ENCODE data around the gene PACSIN2. TPM values are rescaled to one million over a fixed set of nuclear protein-coding genes. Genes with fewer than 3 reads are reported as not detected.

The PACSIN2 gene
- total RNA-seq, 1 donor from 2014 or later = 93.4 TPM

DNA sequence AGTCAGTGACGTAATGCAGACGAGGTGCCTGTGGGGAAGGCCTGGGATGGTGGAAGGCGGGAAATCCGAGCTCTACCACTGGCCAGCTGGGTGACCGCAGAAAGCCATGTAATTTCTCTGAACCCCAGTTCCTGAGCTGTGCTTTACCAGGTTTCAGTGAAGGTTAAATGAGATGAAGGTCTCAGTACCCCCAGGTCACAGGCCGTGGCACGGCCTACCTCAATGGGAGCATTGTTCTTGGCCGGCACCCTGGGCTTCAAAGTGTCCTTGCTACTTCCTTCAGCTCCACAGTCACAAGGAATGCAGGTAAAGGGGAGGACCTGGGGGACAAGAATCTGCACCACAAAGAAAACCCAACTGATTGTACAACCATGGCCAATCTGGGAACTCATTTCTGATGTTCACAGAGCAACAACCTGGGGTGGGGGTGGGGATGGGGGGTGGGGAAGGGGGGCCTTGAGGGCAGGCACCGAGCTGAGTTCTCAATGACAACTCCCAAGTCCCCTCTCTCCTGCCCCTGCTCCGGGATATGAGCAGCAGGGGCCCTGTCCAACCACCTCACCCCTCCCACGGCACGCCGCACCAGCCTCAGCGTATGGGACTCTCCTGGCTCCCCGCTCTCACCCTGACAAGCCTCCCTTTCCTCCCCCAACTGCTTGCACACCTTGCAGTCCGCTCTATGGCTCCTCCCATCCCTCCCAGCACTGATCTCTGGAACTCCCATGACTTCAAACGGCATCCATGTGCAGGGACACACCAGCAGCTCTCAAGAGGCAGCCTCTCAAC is 98.8 kb downstream of the PACSIN2 start:
- H3K27me3 Mint-ChIP-seq (ENCODE audit: low read depth) = no peaks in the 10 kb centered on the region
- no peak overlapping the region for H3K4me3 Mint-ChIP-seq (ENCODE audit: unreplicated experiment)
- no peaks in the 10 kb centered on the region for H3K9me3 Mint-ChIP-seq (ENCODE audit: low read depth)
- DNase-seq (ENCODE audit: low spot score) = peak; percentile 66
- no peaks in the 10 kb centered on the region for H3K36me3 Mint-ChIP-seq (ENCODE audit: low read depth)
- H3K27ac Mint-ChIP-seq (ENCODE audit: unreplicated experiment) = peak overlapping the region; percentile 28
- peaks cover 32% of the 10 kb centered on the region for H3K4me1 Mint-ChIP-seq (ENCODE audit: low read depth)
- TF ChIP-seq, protein P1, sequence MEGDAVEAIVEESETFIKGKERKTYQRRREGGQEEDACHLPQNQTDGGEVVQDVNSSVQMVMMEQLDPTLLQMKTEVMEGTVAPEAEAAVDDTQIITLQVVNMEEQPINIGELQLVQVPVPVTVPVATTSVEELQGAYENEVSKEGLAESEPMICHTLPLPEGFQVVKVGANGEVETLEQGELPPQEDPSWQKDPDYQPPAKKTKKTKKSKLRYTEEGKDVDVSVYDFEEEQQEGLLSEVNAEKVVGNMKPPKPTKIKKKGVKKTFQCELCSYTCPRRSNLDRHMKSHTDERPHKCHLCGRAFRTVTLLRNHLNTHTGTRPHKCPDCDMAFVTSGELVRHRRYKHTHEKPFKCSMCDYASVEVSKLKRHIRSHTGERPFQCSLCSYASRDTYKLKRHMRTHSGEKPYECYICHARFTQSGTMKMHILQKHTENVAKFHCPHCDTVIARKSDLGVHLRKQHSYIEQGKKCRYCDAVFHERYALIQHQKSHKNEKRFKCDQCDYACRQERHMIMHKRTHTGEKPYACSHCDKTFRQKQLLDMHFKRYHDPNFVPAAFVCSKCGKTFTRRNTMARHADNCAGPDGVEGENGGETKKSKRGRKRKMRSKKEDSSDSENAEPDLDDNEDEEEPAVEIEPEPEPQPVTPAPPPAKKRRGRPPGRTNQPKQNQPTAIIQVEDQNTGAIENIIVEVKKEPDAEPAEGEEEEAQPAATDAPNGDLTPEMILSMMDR (IDR thresholded peaks at IDR 0.05) = no peak

DNA sequence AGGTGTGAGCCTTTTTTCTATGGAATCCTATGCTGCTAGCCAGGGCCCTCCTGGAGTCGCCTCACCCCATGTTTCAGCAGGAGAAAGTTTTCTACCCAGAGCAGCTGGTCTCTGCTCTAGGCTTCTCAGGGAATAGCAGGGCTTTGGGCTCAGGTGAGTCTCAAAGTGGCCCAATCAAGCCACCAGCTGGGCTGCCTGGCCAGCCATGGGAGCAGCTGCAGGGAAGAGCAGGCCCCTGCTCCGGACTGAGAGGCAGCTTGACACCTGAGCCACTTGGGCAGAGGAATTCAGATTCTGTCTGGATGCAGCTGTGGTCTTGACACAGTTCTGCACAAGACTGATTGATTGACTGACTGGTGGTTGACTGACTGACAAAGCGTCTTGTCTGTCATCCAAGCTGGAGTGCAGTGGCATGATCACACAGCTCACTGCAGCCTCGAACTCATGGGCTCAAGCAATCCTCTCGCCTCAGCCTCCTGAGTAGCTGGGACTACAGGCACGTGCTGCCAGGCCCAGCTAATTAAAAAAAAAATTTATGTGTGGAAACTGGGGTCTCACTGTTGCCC is 100.4 kb downstream of the PACSIN2 start:
- Mint-ChIP-seq H3K4me3 (ENCODE audit: unreplicated experiment) (no peak overlapping the region), H3K27ac (ENCODE audit: unreplicated experiment) (no peak overlapping the region), H3K36me3 (ENCODE audit: low read depth) (peaks cover 3% of the 10 kb centered on the region), H3K4me1 (ENCODE audit: low read depth) (peaks cover 22% of the 10 kb centered on the region), H3K27me3 (ENCODE audit: low read depth) (no peaks in the 10 kb centered on the region), H3K9me3 (ENCODE audit: low read depth) (no peaks in the 10 kb centered on the region)
- no peak for DNase-seq (ENCODE audit: low spot score)
- TF ChIP-seq, protein P1 (IDR thresholded peaks at IDR 0.05) = no peak

DNA sequence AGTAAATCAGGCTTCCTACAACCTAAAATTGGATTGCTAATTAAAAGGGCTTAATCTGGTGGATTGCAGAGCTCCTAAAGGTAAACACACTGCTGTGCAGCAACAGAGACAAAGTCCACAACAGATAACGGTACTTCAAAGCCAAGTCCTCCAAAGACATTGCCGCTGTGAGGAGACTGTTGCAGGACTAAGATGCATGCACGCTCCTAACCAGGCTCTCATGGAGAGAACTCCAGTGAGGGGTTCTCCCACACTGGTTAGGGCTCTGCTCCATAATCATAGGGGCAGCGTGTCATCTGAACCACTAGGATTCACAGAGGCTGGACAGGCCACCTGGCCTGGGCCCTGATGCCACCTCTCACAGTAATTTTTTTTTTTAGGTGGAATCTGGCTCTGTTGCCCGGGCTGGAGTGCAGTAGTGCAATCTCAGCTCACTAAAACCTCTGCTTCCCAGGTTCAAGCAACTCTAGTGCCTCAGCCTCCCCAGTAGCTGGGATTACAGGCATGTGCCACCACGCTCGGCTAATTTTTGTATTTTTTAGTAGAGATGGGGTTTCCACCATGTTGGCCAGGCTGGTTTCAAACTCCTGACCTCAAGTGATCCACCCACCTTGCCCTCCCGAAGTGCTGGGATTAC is 101.0 kb downstream of the PACSIN2 start:
- no peak for DNase-seq (ENCODE audit: low spot score)
- Mint-ChIP-seq H3K36me3 (ENCODE audit: low read depth) (peaks cover 7% of the 10 kb centered on the region), H3K4me1 (ENCODE audit: low read depth) (peaks cover 22% of the 10 kb centered on the region), H3K27me3 (ENCODE audit: low read depth) (no peaks in the 10 kb centered on the region), H3K27ac (ENCODE audit: unreplicated experiment) (no peak overlapping the region), H3K4me3 (ENCODE audit: unreplicated experiment) (no peak overlapping the region), H3K9me3 (ENCODE audit: low read depth) (no peaks in the 10 kb centered on the region)
- TF ChIP-seq, protein P1 (IDR thresholded peaks at IDR 0.05) = no peak

DNA sequence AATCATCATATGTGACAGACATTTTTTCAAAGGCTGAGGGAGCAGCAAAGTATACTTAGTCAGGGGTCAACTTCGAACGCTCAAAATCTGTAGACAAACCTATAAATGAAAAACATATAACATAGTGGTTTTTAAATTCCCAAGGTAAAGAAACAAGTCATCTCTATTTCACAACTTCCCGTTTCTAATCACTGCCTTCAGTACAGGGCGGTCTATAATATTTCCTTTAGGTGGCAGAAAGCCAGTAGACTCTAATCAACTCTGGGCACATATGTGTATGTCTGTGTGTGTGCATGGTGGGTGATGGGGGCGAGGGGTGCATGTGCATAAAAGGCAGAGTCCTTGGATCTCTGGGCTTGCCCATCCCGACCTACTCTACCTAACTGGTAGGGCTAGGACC is 102.9 kb downstream of the PACSIN2 start:
- TF ChIP-seq, protein P1 (IDR thresholded peaks at IDR 0.05) = no peak
- DNase-seq (ENCODE audit: low spot score) = no peak
- H3K36me3 Mint-ChIP-seq (ENCODE audit: low read depth) = peaks cover 12% of the 10 kb centered on the region
- no peaks in the 10 kb centered on the region for H3K9me3 Mint-ChIP-seq (ENCODE audit: low read depth)
- no peak overlapping the region for H3K27ac Mint-ChIP-seq (ENCODE audit: unreplicated experiment)
- H3K27me3 Mint-ChIP-seq (ENCODE audit: low read depth) = no peaks in the 10 kb centered on the region
- H3K4me1 Mint-ChIP-seq (ENCODE audit: low read depth) = peaks cover 30% of the 10 kb centered on the region
- no peak overlapping the region for H3K4me3 Mint-ChIP-seq (ENCODE audit: unreplicated experiment)

DNA sequence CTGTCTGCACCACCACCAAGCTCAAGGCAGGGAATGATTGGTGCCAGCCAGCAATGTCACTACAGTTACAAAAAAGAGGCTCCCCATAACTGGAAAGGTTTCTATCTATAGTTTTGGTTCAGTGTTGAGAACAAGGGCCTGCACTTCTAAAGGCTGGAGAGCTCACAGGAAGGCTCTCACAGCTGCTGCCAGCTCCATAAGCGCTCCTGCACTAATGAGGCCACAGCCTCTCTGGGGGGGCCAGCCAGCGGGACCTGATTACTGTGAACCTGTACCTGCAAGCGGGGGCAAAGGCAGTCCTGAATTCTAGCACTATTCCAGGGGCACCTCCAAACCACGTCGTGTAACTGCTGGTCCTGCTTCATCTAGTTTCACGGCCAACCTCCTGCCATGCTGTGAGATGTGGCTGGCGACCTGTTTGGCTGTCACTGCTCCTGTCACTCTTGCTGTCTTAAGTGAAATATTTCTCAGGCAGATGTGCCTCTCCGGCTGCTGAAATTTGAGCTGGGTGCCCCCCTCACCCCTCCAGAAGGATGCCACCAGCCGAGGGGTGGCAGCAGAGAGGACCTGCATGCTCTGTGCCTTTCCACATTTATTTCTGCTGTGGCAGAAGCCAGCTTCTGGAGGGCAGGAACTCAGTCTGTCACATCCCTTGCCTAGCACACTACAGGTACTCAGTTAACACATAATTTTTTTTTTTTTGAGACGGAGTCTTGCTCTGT is 104.6 kb downstream of the PACSIN2 start:
- peaks cover 14% of the 10 kb centered on the region for H3K36me3 Mint-ChIP-seq (ENCODE audit: low read depth)
- DNase-seq (ENCODE audit: low spot score) = no peak
- H3K27ac Mint-ChIP-seq (ENCODE audit: unreplicated experiment) = no peak overlapping the region
- TF ChIP-seq, protein P1 (IDR thresholded peaks at IDR 0.05) = no peak
- H3K4me3 Mint-ChIP-seq (ENCODE audit: unreplicated experiment) = no peak overlapping the region
- no peaks in the 10 kb centered on the region for H3K9me3 Mint-ChIP-seq (ENCODE audit: low read depth)
- H3K27me3 Mint-ChIP-seq (ENCODE audit: low read depth) = no peaks in the 10 kb centered on the region
- H3K4me1 Mint-ChIP-seq (ENCODE audit: low read depth) = peaks cover 47% of the 10 kb centered on the region

Data from chondrocyte (in vitro differentiated cells).